Neural cell (in vitro differentiated cells): ENCODE data around the gene SELENOO.

Source experiments
- CTCF ChIP-seq: fragments of 450-650 bp; IDR thresholded peaks from 2 replicates; pipeline ENCODE4 v1.5.1; 2014; ENCODE audit warnings: antibody characterized with exemption, mild to moderate bottlenecking, moderate library complexity; ENCODE audit not compliant: poor library complexity, severe bottlenecking
- EP300 ChIP-seq: fragments of 450-650 bp; conservative IDR thresholded peaks from 2 replicates; pipeline ENCODE4 v1.6.1; 2014; ENCODE audit warnings: antibody characterized with exemption, mild to moderate bottlenecking, moderate library complexity; ENCODE audit not compliant: poor library complexity, severe bottlenecking
- EZH2 ChIP-seq: fragments of 200-600, 300-800 bp; shearing (Covaris generic), sonication (generic); IDR thresholded peaks from 2 replicates; pipeline ENCODE4 v1.6.1; 2014; ENCODE audit warnings: antibody characterized with exemption, low read length, borderline replicate concordance, mild to moderate bottlenecking; ENCODE audit not compliant: insufficient read depth, poor library complexity, severe bottlenecking
- MXI1 ChIP-seq: fragments of 450-650 bp; conservative IDR thresholded peaks from 2 replicates; pipeline ENCODE4 v1.6.1; 2014; ENCODE audit warnings: antibody characterized with exemption, mild to moderate bottlenecking; ENCODE audit not compliant: poor library complexity, severe bottlenecking
- POLR2AphosphoS5 ChIP-seq: IDR thresholded peaks from 2 replicates; pipeline ENCODE4 v1.6.1; 2012
- RAD21 ChIP-seq: fragments of 450-650 bp; conservative IDR thresholded peaks from 2 replicates; pipeline ENCODE4 v1.6.1; 2014; ENCODE audit warnings: antibody characterized with exemption, mild to moderate bottlenecking, moderate library complexity
- REST ChIP-seq: IDR thresholded peaks from 2 replicates; pipeline ENCODE4 v1.6.1; 2012; ENCODE audit warnings: borderline replicate concordance
- TAF1 ChIP-seq: IDR thresholded peaks from 2 replicates; pipeline ENCODE4 v1.6.1; 2012; ENCODE audit warnings: low read depth

GRCh38 chr22:50151571-50152537, 49.0 kb upstream of the SELENOO start:
- no peak for TF ChIP-seq CTCF
- no peak for TF ChIP-seq POLR2AphosphoS5
- TF ChIP-seq RAD21 = no peak
- no peak for TF ChIP-seq EZH2
- no peak for TF ChIP-seq EP300
- no peak for TF ChIP-seq REST
- TF ChIP-seq TAF1 = no peak
- no peak for TF ChIP-seq MXI1
